GM21528 (cell line): ENCODE measurements around the gene PFN2.
"Not testable (repeated sequence)": the region's sequence is repeated elsewhere in the genome, so short reads cannot be mapped to it uniquely, and the experiment has no call there.

Source experiments
- ATAC-seq: cut with Tn5 transposase; IDR thresholded peaks from one replicate; pipeline ENCODE4 v1.9.1; 2021; ENCODE audit warnings: mild to moderate bottlenecking, moderate library complexity; ENCODE audit not compliant: unreplicated experiment, low FRiP score

PFN2 gene

GRCh38 chr3:149970716-149971402 lies at the start of gene PFN2:
Gene PFN2 (minus strand): TSS chr3:149970895. CDS start chr3:149970856, 39 bp downstream.
- peak; percentile 56 for ATAC-seq

GRCh38 chr3:150015901-150016300 lies 45.2 kb upstream of the PFN2 start:
- no peak for ATAC-seq

- no peak for ATAC-seq
Observed at GRCh38 chr3:150014782-150015181, 44.1 kb upstream of the PFN2 start.

GRCh38 chr3:150013801-150014200 lies 43.1 kb upstream of the PFN2 start:
- no peak for ATAC-seq

GRCh38 chr3:150006794-150007193 lies 36.1 kb upstream of the PFN2 start:
- no peak for ATAC-seq

- no peak for ATAC-seq
Observed at GRCh38 chr3:150005243-150006112, 34.8 kb upstream of the PFN2 start.

- no peak for ATAC-seq
Observed at GRCh38 chr3:150000641-150001040, 29.9 kb upstream of the PFN2 start.

- ATAC-seq = no peak
Observed at GRCh38 chr3:149999421-149999820, 28.7 kb upstream of the PFN2 start.

- no peak for ATAC-seq
Observed at GRCh38 chr3:149998946-149999345, 28.3 kb upstream of the PFN2 start.

- no peak for ATAC-seq
Observed at GRCh38 chr3:149992416-149993058, 21.8 kb upstream of the PFN2 start.

- ATAC-seq = no peak
Observed at GRCh38 chr3:149990423-149990948, 19.8 kb upstream of the PFN2 start.

GRCh38 chr3:149989307-149989706 lies 18.6 kb upstream of the PFN2 start:
- no peak for ATAC-seq

- no peak for ATAC-seq
Observed at GRCh38 chr3:149983628-149984027, 12.9 kb upstream of the PFN2 start.

- ATAC-seq = not testable (repeated sequence)
Observed at GRCh38 chr3:149983053-149983452, 12.4 kb upstream of the PFN2 start.

- not testable (repeated sequence) for ATAC-seq
Observed at GRCh38 chr3:149981979-149982378, 11.3 kb upstream of the PFN2 start.

GRCh38 chr3:149977386-149977785 lies 6.7 kb upstream of the PFN2 start:
- ATAC-seq = no peak

GRCh38 chr3:149975919-149976318 lies 5.2 kb upstream of the PFN2 start:
- no peak for ATAC-seq

GRCh38 chr3:149971403-149972075 lies 844 bp upstream of the PFN2 start:
- ATAC-seq = no peak

- peak; percentile 68 for ATAC-seq
Observed at GRCh38 chr3:149969940-149970715, 567 bp downstream of the PFN2 start.
